OCI-LY1 (cell line): Measurements from ENCODE around the gene MEDAG.

Experiments used
- CTCF ChIP-seq: fragments of 200-600 bp; sonication (generic), shearing (Covaris generic); IDR thresholded peaks from 2 replicates; pipeline ENCODE4 v1.5.1; 2017; ENCODE audit warnings: mild to moderate bottlenecking, antibody characterized with exemption, low read length, moderate library complexity, mixed read lengths
- EZH2 ChIP-seq: fragments of 200-600 bp; sonication (generic), shearing (Covaris generic); IDR thresholded peaks from 2 replicates; pipeline ENCODE4 v1.8.0; 2017; ENCODE audit warnings: borderline replicate concordance, mixed run types, mild to moderate bottlenecking, antibody characterized with exemption, low read length, moderate library complexity, mixed read lengths

GRCh38 chr13:30920162-30920909, 14.3 kb downstream of the MEDAG start:
- TF ChIP-seq CTCF (no peak), EZH2 (no peak)
